SK-N-MC (cell line): ENCODE data around the gene CSRNP2.

Experiments
- EZH2 ChIP-seq: fragments of 200-600 bp; sonication (generic); IDR thresholded peaks from one replicate; pipeline ENCODE4 v1.6.1; 2017; ENCODE audit warnings: antibody characterized with exemption
- FOXP2 ChIP-seq: optimal IDR thresholded peaks from 2 replicates; pipeline ENCODE3; 2011; ENCODE audit warnings: mild to moderate bottlenecking, moderate library complexity; ENCODE audit not compliant: insufficient read depth; ENCODE audit errors: extremely low read length, control extremely low read depth
- POLR2AphosphoS5 ChIP-seq: IDR thresholded peaks from 2 replicates; pipeline ENCODE4 v1.6.1; 2012; ENCODE audit warnings: mild to moderate bottlenecking, low read depth, low read length, borderline replicate concordance

DNA sequence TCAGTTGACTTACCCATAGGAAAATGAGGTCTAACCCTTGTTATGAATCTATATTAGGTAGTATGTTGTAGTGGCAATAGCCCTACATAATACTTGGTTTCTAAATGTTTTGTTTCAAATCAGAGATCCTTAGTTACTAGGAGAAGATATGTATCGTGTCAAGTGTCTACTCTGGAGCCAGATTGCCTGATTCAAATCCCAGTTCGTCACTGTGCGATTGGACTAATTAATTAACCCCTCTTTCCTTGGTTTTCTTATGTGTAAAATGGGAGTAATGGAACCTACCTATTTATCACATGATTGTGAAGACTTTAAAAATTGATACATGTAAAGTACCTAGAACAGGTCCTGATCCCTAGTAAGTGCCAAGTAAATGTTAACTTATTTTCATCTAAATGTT, 33.9 kb downstream of the CSRNP2 start:
- TF ChIP-seq EZH2 = no peak
- no peak for TF ChIP-seq POLR2AphosphoS5
- no peak for TF ChIP-seq FOXP2
